Transverse colon (tissue), 4 donors: ENCODE measurements around the gene LEKR1. TPM values are rescaled to one million over a fixed set of nuclear protein-coding genes. Genes with fewer than 3 reads are reported as not detected.

Experiments used
- DNase-seq: peaks from one replicate; pipeline ENCODE4 v3.0.0-alpha.2; 2019
- H3K27ac ChIP-seq, 4 donors: fragments of 200-600 bp; sonication (generic); 2 replicates each; pipeline ENCODE4 v1.5.1; 2016 to 2018; ENCODE audit warnings: inconsistent platforms in 4 of 4
- H3K27me3 ChIP-seq: fragments of 200-600 bp; sonication (generic); 2 replicates; pipeline ENCODE4 v1.5.1; 2017; ENCODE audit warnings: inconsistent platforms
- H3K36me3 ChIP-seq, 4 donors: fragments of 200-600 bp; sonication (generic); 2 replicates each; pipeline ENCODE4 v1.5.1; 2017 to 2019; ENCODE audit warnings: inconsistent platforms in 4 of 4
- H3K4me1 ChIP-seq, 4 donors: fragments of 200-600 bp; sonication (generic); 2 replicates each; pipeline ENCODE4 v1.5.1; 2017 to 2020; ENCODE audit warnings: inconsistent platforms in 4 of 4
- H3K4me3 ChIP-seq, 4 donors: fragments of 200-600 bp; sonication (generic); 1 replicate in 1 of 4; 2 replicates in 3 of 4; pipeline versions ENCODE4 v1.5.1 to v1.6.1; 2017 to 2019; ENCODE audit warnings: inconsistent platforms in 4 of 4
- H3K9me3 ChIP-seq, 2 donors: fragments of 200-600 bp; sonication (generic); 2 replicates each; pipeline ENCODE4 v1.5.1; 2017 to 2019; ENCODE audit warnings: inconsistent platforms in 2 of 2
- EP300 ChIP-seq: sonication (generic); formaldehyde crosslinking; IDR thresholded peaks from one replicate; pipeline ENCODE4 v1.6.1; 2017; ENCODE audit warnings: antibody characterized with exemption, low read depth
- POLR2A ChIP-seq: fragments of 450-650 bp; IDR thresholded peaks from one replicate; pipeline ENCODE4 v1.6.1; 2016; ENCODE audit warnings: antibody characterized with exemption, mild to moderate bottlenecking, moderate library complexity
- POLR2AphosphoS5 ChIP-seq, 3 donors: sonication (generic); formaldehyde crosslinking; IDR thresholded peaks; one replicate each; pipeline ENCODE4 v1.6.1; 2016; ENCODE audit warnings: antibody characterized with exemption in 3 of 3
- WGBS, 2 donors: methylation state at CpG; one replicate each; pipeline ENCODE4 v1.1.5; 2018; ENCODE audit warnings: low coverage in 1 of 2; 5-methylcytosine and 5-hydroxymethylcytosine counted together
- in situ Hi-C, 4 donors: fragments of 200-750 bp; cut with MboI; loops; one replicate each; pipeline versions ENCODE4 v1.15.0 to v1.15.1; 2017; ENCODE audit warnings: low sequenced_read_pairs in 3 of 4, low pct_ligation_motif_present in 1 of 4, low pct_unique_long_range_greater_than_20kb in 1 of 4
- intact Hi-C: fragments of 100-400 bp; cut with DNase I; formaldehyde crosslinking; loops from one replicate; pipeline ENCODE4 v1.15.1; 2023; ENCODE audit warnings: low total_unique reads
- total RNA-seq, 4 donors: library from RNA; depleted of rRNA; stranded (reverse); fragments of >200 nt; gene quantifications; one replicate each; pipeline ENCODE4 v1.1.0, GENCODE V29; 2016
- TF ChIP-seq, protein P1 (sequence below), 5 experiments: fragments of 200-600 bp in 3 of 5; fragments of 450-650 bp in 2 of 5; sonication (generic) in 3 of 5; IDR thresholded peaks; 1 replicate in 2 of 5; 2 replicates in 3 of 5; pipeline ENCODE4 v1.5.1; 2016 to 2017; ENCODE audit warnings: antibody characterized with exemption in 5 of 5, inconsistent platforms in 3 of 5, mild to moderate bottlenecking in 2 of 5, moderate library complexity in 1 of 5

LEKR1 gene
- total RNA-seq, 4 donors from 2014 or later: 0.40 to 3.3 (median 0.96) TPM; not detected in 1

DNA sequence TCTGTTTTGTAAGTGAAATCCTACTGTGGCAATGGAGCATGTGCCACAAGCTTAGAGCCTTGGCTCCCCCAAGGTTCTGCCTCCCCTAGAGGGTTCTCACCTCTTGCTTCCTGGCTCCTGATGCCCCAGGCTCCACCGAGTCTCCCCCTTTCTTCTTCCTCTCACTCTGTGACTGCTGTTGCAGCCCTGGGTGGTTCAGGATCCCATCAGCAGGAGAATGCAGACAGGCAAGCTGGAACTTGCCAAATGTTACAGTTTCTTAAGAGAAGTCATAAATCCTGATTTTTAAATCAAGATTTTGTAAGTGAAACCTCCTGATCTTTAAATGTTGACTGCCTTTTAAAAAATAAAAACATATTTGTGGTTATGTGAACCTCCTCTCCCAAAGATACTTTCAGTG, 199.9 kb downstream of the LEKR1 start:
- H3K4me3 ChIP-seq: no peak overlapping the region
- no peaks in the 10 kb centered on the region for H3K4me1 ChIP-seq
- WGBS, 2 donors: 65 to 100% methylated on average over 1 of the region's 1 CpG
- in situ Hi-C loops (no loop called here), intact Hi-C loops (no loop called here)
- H3K36me3 ChIP-seq: no peaks in the 10 kb centered on the region
- no peak for TF ChIP-seq EP300
- TF ChIP-seq POLR2AphosphoS5 (IDR thresholded peaks at IDR 0.05): no peak
- TF ChIP-seq POLR2A: no peak
- TF ChIP-seq, protein P1, sequence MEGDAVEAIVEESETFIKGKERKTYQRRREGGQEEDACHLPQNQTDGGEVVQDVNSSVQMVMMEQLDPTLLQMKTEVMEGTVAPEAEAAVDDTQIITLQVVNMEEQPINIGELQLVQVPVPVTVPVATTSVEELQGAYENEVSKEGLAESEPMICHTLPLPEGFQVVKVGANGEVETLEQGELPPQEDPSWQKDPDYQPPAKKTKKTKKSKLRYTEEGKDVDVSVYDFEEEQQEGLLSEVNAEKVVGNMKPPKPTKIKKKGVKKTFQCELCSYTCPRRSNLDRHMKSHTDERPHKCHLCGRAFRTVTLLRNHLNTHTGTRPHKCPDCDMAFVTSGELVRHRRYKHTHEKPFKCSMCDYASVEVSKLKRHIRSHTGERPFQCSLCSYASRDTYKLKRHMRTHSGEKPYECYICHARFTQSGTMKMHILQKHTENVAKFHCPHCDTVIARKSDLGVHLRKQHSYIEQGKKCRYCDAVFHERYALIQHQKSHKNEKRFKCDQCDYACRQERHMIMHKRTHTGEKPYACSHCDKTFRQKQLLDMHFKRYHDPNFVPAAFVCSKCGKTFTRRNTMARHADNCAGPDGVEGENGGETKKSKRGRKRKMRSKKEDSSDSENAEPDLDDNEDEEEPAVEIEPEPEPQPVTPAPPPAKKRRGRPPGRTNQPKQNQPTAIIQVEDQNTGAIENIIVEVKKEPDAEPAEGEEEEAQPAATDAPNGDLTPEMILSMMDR (IDR thresholded peaks at IDR 0.05): no peak
- H3K27ac ChIP-seq: no peak overlapping the region
- no peaks in the 10 kb centered on the region for H3K27me3 ChIP-seq
- no peaks in the 10 kb centered on the region for H3K9me3 ChIP-seq
- DNase-seq: no peak

DNA sequence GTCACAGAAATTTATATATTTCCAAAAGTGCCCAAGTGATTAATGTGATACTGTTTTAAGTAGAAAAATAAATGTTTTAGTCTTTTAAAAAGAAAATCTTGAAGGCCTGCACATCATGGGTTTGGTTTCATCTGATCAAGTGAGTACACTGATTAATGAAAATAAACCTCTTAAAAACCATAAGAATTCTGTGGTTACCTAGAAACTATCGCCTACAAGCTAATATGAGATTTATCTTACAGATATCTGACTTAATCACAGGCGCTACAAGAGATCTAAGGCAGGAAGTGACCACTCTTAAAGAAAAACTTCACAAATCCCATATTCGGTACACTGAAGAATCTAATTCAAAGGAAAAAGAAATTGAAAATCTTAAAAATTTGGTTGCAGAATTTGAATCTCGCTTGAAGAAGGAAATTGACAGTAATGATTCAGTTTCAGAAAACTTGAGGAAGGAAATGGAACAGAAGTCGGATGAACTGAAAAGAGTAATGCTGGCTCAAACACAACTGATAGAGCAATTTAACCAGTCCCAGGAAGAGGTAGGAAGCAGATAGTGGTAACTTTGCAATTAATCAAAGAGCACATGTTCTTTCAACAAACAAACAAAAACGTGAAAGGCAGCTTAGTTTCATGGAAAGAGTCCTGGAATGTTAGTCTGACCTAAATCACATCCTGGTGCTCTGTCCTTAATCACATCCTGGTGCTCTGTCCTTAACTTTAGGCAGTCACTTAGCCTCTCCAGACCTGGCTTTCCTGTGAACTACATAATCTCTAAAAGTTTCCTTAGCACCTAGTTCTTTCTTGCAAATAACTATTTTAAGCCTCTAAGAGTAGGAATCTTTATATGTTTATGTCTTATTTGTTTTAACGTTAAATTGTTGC, 201.9 kb downstream of the LEKR1 start:
- H3K27ac ChIP-seq: no peak overlapping the region
- no peaks in the 10 kb centered on the region for H3K9me3 ChIP-seq
- peaks cover 0 to 3% (median 0%) of the 10 kb centered on the region in 4 donors for H3K4me1 ChIP-seq
- DNase-seq: no peak
- H3K4me3 ChIP-seq: no peak overlapping the region
- no peaks in the 10 kb centered on the region for H3K27me3 ChIP-seq
- in situ Hi-C loops (no loop called here), intact Hi-C loops (no loop called here)
- H3K36me3 ChIP-seq: no peaks in the 10 kb centered on the region
- WGBS, 2 donors: 62 to 67% methylated on average over 7 of the region's 7 CpGs
- TF ChIP-seq POLR2AphosphoS5 (IDR thresholded peaks at IDR 0.05): no peak
- TF ChIP-seq, protein P1 (IDR thresholded peaks at IDR 0.05): no peak
- TF ChIP-seq EP300: no peak
- no peak for TF ChIP-seq POLR2A

DNA sequence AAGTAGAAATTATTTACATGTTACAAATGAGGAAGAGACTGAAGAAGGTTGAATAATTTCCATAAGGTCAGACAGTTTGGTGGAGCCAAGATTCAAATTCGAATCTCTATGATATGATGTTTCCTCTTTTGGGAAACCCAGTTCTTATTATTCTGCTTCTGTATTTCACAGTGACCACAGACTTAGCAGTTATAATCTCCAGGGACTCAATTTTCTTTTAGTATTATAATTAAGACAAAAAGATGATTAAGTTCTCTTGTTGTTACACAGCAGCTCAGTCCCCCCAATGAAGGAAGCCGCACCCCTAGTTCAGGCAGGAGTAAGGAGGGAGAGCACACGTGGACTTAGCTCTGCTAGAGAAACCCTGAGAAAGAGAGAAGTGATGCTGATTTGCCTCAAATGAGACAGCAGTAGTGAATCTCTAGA, 203.2 kb downstream of the LEKR1 start:
- in situ Hi-C loops (no loop called here), intact Hi-C loops (no loop called here)
- Histone ChIP-seq H3K4me1 (peaks cover 0 to 3% (median 0%) of the 10 kb centered on the region in 4 donors), H3K27ac (no peak overlapping the region), H3K27me3 (no peaks in the 10 kb centered on the region), H3K4me3 (no peak overlapping the region), H3K9me3 (no peaks in the 10 kb centered on the region), H3K36me3 (no peaks in the 10 kb centered on the region)
- WGBS, 2 donors: 72 to 75% methylated on average over 3 of the region's 3 CpGs
- TF ChIP-seq POLR2AphosphoS5 (IDR thresholded peaks at IDR 0.05) (no peak), POLR2A (no peak), EP300 (no peak)
- TF ChIP-seq, protein P1 (IDR thresholded peaks at IDR 0.05): no peak
- DNase-seq: no peak

DNA sequence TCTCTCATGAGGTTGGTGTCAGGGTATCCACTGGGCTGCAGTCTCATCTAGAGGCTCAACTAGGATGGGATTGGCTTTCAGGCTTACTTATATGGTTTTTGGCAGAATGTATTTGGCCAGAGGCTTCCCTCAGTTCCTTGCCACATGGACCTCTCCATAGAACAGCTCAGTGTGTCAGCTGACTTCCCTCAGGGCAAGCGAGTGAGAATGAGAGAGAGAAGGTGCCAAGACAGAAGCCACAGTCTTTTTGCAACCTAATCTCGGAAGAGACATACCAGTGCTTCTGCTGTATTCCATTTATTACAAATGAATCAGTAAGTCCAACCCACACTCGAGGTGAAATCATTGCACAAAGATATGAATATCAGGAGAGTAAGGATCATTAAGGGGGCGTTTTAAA, 204.6 kb downstream of the LEKR1 start:
- Histone ChIP-seq H3K36me3 (no peaks in the 10 kb centered on the region), H3K4me3 (no peak overlapping the region), H3K9me3 (no peaks in the 10 kb centered on the region), H3K27me3 (no peaks in the 10 kb centered on the region), H3K4me1 (peaks cover 0 to 3% (median 0%) of the 10 kb centered on the region in 4 donors), H3K27ac (no peak overlapping the region)
- intact Hi-C loops (no loop called here), in situ Hi-C loops (no loop called here)
- no peak for TF ChIP-seq POLR2AphosphoS5 (IDR thresholded peaks at IDR 0.05)
- TF ChIP-seq, protein P1 (IDR thresholded peaks at IDR 0.05): no peak
- no peak for TF ChIP-seq POLR2A
- no peak for TF ChIP-seq EP300
- DNase-seq: no peak
- 77 to 79% methylated on average over 3 to 4 of the region's 4 CpGs for WGBS, 2 donors
